GM19463 (cell line): ENCODE results near the gene WDHD1.
A peak's percentile ranks its signal among the peaks of the same experiment; 100 is the strongest.
"Not testable (repeated sequence)": the region's sequence is repeated elsewhere in the genome, so short reads cannot be mapped to it uniquely, and the experiment has no call there.

ENCODE experiments used
- ATAC-seq: cut with Tn5 transposase; IDR thresholded peaks from one replicate; pipeline ENCODE4 v1.9.1; 2021; ENCODE audit warnings: mild to moderate bottlenecking, moderate library complexity; ENCODE audit not compliant: unreplicated experiment

The WDHD1 gene, protein sequence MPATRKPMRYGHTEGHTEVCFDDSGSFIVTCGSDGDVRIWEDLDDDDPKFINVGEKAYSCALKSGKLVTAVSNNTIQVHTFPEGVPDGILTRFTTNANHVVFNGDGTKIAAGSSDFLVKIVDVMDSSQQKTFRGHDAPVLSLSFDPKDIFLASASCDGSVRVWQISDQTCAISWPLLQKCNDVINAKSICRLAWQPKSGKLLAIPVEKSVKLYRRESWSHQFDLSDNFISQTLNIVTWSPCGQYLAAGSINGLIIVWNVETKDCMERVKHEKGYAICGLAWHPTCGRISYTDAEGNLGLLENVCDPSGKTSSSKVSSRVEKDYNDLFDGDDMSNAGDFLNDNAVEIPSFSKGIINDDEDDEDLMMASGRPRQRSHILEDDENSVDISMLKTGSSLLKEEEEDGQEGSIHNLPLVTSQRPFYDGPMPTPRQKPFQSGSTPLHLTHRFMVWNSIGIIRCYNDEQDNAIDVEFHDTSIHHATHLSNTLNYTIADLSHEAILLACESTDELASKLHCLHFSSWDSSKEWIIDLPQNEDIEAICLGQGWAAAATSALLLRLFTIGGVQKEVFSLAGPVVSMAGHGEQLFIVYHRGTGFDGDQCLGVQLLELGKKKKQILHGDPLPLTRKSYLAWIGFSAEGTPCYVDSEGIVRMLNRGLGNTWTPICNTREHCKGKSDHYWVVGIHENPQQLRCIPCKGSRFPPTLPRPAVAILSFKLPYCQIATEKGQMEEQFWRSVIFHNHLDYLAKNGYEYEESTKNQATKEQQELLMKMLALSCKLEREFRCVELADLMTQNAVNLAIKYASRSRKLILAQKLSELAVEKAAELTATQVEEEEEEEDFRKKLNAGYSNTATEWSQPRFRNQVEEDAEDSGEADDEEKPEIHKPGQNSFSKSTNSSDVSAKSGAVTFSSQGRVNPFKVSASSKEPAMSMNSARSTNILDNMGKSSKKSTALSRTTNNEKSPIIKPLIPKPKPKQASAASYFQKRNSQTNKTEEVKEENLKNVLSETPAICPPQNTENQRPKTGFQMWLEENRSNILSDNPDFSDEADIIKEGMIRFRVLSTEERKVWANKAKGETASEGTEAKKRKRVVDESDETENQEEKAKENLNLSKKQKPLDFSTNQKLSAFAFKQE

GRCh38 chr14:55026793-55027561 lies at the start of gene WDHD1, which contains the start of gene SOCS4:
WDHD1 (minus strand) TSS chr14:55027099; CDS start chr14:55026787, 312 bp downstream.
SOCS4 (plus strand) TSS chr14:55027236; CDS start chr14:55043042, 15,806 bp downstream.
- ATAC-seq, result peak; percentile 95

DNA sequence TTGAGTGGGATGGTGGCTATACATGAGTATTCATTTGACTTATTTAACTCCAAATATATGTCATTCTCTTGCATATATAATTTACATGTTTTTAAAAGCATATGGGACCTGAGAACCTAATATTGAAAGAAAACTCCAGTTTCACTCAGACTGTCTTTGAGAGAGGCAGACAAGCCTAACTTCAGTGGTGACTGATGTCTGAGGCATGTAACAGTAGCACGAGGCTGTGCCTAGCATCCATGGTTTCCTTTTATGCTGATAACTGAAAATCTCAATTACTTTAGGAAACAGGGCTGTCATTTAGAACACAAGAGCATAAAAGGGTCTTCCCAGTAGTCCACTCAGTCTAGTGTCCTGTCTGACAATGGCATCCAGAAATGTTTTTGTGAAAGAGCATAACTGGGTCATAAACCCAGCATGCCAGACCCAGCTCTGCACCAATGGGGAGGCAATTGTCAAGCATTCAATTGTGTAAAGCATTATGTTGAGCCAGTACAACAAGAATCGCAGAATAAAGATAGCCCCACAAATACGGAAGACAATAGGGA lies 48.8 kb upstream of the WDHD1 start:
- no peak for ATAC-seq

GRCh38 chr14:55074662-55075061 lies 47.8 kb upstream of the WDHD1 start:
- ATAC-seq, result peak; percentile 38

- no peak for ATAC-seq
These were observed 47.0 kb upstream of the WDHD1 start for GRCh38 chr14:55073856-55074255.

DNA sequence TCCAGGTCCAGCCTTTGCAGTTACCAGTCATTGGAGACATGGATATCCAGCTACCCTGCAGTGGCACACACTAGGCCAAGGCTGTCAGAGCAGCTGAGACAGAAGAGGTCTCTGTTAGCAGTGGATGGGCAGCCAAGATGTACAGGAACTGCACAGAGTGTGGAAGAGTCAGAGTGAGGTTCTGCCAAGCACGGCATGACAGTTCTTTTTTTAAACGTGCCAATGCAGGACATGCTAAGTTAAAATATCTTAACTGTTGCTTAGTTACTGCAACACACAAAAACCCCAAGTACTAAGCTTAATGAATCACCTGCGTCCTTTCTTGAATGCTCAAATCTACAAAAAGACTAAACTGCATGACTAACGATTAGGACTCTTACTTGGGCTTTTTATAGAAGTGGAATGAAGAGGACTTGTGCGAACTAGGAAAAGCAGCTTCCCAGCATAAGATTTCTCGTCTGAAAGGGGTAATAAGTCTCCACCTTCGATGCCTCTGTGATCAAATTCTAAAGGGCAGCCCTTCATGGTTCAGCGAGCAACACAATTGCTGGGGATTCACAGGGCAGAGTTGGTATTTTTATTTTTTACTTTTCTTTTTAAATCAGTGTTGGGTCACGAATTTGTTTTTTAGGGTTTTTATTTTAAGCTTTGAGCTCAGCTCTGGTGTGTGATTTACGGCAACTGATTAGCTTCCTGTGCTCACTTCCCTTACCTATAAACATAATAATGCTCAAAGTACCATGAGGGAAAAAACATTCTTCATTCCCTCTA lies 45.2 kb upstream of the WDHD1 start:
- ATAC-seq, result peak; percentile 53

DNA sequence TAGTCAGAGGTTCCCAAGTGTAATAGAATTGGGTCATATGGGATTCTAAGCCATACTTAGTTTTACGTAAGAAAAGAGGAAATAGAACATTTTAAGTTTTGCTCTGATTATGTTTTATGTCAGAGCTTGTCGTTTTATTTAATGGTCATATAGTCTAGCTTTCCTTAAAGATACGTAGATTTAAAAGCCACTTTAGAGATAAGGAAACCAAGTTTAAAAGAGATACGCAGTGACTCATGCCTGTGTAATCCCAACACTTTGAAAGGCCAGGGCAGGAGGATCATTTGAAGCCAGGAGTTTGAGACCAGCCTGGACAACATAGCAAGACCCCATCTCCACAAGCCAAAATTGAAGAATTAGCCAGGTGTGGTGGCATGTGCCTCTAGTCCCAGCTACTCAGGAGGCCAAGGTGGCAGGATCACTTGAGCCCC lies 44.1 kb upstream of the WDHD1 start:
- ATAC-seq, result no peak

- ATAC-seq, result no peak
These were observed 39.3 kb upstream of the WDHD1 start for GRCh38 chr14:55066223-55066622.

DNA sequence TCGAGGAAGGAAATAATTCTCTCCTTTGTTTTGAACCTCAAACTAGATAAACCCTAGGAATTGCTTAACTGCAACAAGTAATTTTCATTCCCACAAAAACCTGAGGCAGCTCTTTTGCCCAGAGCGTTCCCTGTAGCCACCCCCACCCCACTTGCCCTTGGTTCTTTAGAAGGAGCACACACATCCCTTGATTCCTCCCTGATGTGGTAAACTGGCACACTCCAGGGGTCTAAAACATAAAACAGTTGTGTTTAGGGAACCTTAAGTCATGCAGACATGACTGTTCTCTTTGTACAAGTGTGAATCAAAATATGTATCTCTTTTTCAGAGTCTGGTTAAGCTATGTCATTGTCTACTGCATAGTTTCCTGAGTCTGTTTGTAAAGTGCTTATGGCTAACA lies 38.5 kb upstream of the WDHD1 start:
- ATAC-seq, result no peak

GRCh38 chr14:55064896-55065295 lies 38.0 kb upstream of the WDHD1 start:
- not testable (repeated sequence) for ATAC-seq

- no peak for ATAC-seq
These were observed 35.8 kb upstream of the WDHD1 start for GRCh38 chr14:55062517-55063351.

GRCh38 chr14:55059333-55059732 lies 32.4 kb upstream of the WDHD1 start:
- ATAC-seq, result no peak

- no peak for ATAC-seq
These were observed 31.0 kb upstream of the WDHD1 start for GRCh38 chr14:55057919-55058318.

DNA sequence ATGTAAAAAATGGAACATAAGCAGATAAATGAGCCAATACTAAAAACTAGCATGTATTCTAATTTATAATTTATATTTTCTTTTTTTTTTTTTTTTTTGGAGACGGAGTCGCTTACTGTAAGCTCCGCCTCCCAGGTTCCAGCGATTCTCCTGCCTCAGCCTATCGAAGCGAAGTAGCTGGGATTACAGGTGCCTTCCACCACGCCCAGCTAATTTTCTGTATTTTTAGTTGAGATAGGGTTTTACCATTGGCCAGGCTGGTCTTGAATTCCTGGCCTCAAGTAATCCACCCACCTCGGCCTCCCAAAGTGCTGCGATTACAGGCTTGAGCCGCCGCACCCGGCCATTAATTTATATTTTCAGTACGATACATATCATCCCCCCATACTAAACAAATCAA lies 27.2 kb upstream of the WDHD1 start:
- ATAC-seq, result no peak

DNA sequence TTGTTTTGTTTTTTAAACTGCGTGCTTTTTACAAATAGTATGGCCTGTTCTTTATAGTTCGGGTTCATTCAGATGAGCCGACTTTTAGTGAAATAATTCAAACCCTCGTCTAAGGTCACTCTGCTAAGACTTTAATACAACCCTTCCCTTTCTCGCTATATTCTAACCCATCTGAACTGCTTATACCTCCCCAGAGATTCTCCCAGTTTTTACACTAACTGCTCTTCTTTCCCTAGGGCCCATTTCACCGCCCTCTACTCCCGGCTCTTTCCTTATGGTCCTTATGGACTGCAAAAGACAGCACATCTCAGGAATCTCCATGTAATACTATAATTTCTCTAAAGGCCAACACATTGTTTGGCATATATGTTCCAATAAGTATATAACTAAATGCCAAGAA lies 26.6 kb upstream of the WDHD1 start:
- no peak for ATAC-seq

DNA sequence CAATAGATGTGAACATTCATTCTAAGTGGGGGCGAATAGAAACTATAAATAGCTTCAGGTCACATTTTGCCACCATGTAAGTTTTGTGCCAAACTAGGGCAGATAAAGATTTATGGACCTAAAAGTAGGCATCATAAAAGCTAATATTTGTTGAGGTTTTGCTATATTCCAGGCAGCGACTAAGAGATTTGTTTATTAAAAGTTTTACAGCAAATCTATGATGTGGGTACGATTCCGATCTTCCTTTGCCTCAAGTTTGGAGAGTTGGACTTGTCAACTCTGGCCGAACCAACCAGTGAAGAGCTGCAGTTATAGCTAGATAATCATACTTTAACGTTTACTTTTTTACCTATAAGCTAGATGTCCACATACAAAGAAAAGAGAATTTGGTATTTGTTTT lies 26.1 kb upstream of the WDHD1 start:
- ATAC-seq, result no peak

- peak; percentile 10 for ATAC-seq
These were observed 25.5 kb upstream of the WDHD1 start for GRCh38 chr14:55052269-55052930.

- ATAC-seq, result peak; percentile 79
These were observed 24.7 kb upstream of the WDHD1 start, which contains the start of gene MAPK1IP1L for GRCh38 chr14:55051423-55052268. MAPK1IP1L (plus strand) TSS chr14:55051647; CDS start chr14:55061684, 10,037 bp downstream.
